NCI-H82 treated with DMSO at 0.1 percent for 48 hours (cell line): ENCODE results near the gene STK38.
A peak's percentile ranks its signal among the peaks of the same experiment; 100 is the strongest.
"Not testable (repeated sequence)": the region's sequence is repeated elsewhere in the genome, so short reads cannot be mapped to it uniquely, and the experiment has no call there.

ENCODE experiments used
- DNase-seq: peaks from one replicate; lab custom pipeline; 2025; ENCODE audit not compliant: unreplicated experiment; lab: John Stamatoyannopoulos, UW

Gene STK38

DNA sequence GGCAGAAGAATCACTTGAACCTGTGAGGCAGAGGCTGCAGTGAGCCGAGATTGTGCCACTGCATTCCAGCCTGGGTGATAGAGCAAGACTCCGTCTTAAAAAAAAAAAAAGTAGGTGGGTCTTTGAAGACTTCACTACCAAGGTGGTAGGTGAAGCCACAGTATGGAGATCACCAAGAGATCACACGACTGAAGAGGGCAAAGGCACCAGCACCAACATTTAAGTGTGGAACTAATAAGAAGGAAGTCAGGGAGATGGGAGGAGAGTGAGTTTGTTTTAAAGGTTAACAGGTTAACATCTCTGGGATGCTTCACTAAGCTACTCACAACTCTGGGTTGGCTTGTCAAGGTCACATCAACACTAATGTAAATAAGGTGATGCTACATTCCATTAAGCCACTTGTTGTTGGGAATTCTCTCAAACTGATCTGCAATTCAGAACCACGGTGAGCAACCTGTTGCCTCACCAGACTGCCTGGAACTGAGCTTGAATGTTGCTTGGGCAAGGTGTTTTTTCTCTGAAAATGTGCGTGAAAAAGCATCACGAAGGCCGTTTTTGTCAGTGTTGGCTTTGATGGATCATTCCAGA, 55.8 kb downstream of the STK38 start:
- DNase-seq: no peak

DNA sequence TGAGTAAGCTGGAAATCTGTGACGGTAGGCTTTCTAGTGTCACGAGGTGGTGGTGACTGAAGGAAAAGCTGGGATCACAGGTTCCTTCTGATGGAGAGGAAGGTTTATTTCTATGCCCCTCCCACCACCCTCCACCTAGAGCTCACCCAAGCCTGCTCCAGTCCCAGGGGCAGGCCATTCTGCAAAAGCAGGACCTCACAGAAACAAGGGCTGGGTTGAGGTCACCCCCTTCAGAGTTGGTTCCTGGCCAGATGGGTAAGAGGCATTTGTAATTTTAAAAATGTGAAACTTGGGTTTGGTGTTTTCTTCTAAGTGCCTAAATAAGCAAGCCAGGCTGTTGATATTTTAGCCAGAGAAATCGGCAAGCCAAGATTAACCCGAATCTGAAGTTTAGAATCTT, 57.9 kb downstream of the STK38 start:
- DNase-seq: no peak

DNA sequence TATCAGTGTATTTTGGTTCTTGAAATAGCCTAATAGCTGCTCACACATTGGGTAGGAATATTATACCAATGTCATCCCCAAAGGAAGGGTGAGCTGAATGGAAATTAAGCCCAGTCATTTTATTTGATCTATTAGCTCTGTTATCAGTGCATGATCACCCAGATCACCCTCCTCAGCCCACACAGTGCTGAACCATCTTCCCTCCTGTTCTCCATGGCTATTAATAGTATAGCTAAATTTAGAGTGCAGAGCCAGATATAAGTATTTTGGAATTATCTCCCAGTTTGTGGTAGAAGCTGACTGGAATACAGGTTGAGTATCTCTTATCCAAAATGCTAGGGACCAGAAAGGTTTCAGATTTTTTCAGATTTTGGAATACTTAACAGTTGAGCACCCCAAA, 59.1 kb downstream of the STK38 start:
- no peak for DNase-seq

DNA sequence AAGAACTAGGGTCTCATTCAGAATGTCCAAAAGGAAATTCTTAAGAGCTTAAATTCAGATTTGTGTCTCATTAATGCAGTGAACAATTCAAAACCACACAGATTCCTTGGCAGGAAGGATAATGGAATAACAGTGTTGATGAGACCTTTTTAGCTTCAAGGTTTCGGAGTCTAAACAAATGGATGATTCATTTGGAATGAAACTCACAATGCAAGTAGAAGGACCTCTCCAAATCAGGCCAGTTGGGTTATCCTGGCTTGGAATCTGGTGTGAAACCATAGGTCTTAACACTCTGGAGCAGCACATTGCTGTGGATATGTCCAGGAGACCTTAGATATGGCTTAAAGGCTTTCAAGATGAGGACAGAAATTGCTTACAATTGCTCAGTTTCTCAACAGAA, 59.6 kb downstream of the STK38 start:
- DNase-seq: no peak

DNA sequence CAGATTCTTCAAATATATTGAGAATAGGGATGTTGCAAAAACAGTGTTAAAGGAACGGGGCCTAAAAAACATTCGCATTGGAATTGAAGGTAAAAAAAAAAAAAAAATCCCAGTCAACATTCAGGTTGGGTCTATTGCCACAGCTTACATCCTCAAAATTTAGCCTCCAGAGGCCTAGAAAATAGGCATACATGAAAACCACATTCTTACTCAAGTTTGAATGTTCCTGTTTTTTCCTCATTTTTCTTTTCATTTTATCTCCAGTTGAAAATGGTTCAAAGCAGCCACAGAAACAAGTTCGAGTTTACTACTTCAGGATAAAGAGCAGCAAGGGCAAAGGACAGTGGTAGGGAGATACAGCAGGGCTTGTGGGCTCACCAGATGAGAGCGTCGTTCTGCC, 62.5 kb downstream of the STK38 start:
- DNase-seq: no peak

DNA sequence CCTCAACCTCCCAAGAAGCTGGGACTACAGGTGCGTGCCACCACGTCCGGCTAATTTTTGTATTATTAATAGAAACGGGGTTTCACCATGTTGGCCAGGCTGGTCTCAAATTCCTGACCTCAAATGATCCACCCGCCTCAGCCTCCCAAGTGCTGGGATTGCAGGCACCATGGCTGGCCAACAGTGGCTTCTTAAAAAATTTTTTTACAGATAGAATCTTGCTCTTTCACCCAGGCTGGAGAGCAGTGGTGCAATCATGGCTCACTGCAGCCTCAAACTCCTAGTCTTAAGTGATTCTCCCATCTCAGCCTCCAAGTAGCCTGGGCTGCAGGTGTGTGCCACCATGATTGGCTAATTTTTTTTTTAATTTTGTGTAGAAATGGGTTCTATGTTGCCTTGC, 64.0 kb downstream of the STK38 start:
- not testable (repeated sequence) for DNase-seq

DNA sequence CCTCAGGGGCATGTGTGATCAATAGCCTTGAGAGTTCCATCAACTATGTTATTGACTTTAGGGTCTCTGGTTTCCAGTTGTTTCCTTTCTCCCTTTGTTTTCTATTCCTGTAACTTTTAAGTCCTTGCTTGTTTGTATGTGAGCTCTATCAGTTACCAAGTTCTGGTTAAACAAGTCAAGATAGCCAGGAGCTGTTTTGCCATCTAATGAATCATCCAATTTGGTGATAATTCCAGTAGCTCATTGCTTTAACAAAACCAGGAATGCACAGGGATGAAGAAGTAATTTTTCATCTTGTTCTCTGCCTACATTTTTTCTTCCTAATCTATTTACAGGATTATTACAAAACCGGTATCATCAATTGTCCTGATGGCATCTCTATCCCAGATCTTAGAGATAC, 68.0 kb downstream of the STK38 start:
- DNase-seq: no peak

DNA sequence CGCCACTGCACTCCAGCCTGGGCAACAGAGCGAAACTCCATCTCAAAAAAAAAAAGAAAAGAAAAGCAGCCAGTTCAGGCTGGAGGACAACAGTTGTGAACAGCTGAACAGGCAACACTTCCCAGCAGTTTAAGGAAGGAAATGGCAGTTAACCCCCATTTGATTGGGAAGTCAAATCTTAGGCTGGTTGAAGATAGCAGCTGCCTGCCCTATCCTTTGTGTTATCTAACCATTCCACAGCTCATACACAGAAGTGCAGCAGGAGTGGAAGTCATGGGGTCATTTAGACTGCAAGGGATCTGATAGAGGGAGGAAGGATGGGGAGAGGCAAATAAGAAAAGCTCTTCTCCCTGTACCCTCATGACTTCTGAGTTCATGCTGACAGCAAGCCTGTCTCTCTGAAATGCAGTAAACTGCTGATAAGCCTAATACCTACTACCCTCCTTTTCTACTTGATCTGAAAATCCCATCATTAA, 69.2 kb downstream of the STK38 start:
- DNase-seq: no peak

DNA sequence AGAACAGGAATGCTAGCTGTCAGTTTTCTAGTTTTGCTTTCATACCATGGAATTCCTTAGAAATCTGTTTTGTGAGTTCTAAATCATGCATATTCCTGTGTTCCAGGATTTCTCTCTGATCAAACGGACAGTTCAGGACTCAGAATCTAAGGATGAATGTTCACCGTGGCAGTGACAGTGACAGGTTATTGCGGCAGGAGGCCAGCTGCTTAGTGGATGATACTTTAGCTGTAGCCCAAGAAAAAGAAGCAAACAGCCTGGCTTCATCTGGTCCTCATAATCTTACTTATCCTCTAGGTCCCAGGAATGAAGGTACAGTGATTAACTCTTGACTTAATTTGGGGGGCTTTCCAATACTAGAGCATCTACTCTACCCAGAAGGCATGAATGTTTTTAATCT, 77.3 kb downstream of the STK38 start:
- DNase-seq: peak; percentile 56

DNA sequence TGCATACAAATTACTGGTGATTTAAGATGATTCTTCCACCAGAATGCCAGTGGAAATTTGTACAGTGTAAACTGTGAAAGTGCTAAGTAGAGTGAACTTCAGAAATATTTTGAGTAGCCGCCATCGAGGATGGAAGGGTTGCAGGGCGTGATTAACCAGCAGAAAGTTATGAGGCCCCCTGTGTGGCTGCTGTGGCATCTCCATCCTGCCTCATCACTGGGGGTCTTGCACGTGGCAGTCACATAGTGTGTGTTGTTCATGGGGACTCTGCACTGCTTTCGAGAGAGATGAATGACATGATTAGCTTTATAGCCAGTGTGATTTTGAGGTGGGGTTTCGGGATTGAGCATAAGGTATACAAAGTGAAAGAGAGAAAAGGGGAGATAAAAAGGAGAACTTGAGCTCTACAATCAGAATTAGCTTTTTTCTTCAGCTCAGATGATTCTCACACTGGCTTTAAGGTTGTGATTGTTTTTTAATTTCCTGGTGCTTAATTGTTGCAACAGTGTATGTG, 78.1 kb downstream of the STK38 start:
- DNase-seq: no peak

DNA sequence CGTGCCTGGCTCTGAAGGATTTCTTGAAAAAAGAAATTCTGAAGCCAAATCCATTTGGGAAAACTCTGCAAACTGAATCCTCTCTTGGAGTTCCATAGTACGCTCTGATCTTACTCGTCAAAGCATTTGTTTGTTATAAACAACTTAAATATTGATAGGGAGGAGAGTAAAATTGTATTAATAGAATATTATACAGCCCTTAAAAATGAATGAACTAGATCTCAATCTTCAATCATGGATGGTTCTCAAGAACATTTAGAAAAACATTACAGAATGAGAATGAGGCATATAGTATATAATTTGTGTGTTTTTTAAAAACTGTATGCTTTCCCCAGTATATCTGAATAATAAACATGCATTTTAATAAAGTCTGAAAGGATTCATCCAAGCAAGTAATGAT, 79.7 kb downstream of the STK38 start:
- no peak for DNase-seq

DNA sequence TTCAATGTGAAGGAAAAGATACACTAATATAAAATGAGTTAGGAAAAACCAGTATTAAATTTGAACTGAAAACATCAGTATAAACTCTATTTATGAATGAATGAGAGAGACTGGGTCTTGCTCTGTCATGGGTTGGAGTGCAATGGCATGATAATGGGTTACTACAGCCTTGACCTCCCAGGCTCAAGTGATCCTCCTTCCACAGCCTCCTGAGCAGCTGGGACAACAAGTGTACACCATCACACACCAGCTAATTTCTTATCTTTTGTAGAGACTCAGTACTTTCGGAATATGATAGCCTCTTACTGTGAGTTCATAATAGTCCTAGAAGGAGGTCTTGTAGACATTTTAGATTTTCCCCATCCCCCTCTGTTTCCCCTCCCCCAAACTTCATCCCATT, 83.0 kb downstream of the STK38 start:
- no peak for DNase-seq

DNA sequence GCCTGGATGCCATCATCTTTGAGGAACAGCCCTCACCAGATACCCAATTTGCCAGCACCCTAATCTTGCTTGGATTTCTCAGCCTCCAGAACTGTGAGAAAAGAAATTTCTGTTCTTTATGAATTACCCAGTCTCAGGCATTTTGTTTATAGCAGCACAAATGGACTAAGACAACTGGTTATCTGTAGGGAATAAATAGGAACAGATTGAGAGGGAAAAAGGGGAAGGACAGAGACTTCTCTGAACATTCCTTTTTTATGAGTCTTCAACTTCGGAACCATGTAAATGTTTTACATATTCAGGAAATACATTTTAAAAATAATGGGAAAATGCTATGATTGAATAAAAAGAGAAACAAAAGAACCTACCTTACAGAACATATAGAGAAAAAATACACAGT, 83.6 kb downstream of the STK38 start:
- DNase-seq: no peak

DNA sequence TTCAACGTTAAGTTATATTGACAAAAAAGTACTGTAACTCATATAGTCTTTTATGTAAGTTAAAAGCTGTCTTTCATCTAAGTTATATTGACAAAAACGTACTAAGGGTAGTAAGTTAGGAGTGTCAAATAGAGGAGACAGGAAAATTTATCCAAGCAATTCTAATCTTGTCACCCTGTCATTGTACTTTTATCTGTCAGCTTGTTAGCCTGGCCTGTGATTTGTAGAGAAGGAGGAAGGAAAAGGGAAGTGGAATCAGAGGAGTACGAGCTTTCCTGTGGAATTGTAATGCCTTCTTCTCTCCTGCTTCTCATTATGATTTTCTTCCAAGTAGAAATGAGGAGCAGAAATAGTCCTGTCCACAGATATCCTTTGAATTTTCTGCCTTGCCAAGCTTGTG, 85.6 kb downstream of the STK38 start:
- no peak for DNase-seq

DNA sequence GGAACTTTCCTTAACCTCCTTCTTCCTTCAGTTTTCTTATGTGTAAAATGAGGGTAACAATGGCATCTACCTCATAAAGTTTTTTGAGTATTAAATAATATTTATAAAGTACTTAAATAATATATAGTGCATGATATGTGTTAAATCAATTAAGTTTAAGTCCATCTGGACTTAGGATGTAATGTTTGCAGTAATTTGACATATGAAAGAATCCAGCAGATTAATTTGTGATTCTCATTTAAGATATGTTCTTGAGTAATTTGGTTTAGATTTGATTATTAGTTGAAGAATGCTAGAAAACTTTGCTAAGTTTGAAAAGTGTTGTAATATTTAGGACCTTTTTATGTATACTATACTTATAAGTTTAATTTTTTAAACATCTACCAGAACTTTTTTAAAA, 86.4 kb downstream of the STK38 start:
- DNase-seq: no peak

DNA sequence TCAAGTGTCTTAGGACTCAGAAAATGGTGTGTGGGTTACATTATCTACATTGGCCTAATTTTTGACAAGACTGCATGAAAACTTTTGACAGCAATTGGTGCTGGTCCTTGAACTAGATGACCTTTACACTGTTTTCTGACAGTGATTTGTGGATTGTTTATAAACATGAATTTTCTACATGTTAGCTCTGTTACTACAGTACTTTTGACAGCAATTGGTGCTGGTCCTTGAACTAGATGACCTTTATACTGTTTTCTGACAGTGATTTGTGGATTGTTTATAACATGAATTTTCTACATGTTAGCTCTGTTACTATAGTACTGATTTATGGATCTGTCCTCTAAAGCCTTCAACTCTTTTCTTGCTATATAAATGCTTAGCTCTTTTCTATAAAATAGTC, 87.8 kb downstream of the STK38 start:
- no peak for DNase-seq

DNA sequence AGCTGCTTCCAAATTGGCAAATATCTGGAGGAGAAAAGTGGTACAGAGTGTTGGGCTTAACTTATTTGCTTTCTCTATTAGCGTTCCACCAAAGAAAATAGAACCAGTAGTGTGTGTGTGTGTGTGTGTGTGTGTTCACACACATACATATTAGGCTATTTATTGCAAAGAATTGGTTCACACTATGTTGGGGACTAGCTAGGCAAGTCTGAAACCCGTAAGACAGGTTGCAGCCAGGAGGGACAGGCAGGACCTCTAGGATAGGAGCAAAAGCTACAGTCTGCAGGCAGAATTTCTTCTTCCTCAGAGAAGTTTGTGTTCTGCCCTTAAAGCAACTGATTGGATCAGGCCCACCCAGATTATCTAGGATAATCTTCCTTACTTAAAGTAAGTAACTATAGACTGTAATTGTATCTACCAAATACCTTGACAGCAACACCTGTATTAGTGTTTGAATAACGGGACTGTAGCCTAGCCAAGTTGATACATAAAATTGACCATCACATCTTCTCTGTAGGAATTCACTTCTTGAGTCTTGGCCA, 91.7 kb downstream of the STK38 start:
- DNase-seq: no peak

DNA sequence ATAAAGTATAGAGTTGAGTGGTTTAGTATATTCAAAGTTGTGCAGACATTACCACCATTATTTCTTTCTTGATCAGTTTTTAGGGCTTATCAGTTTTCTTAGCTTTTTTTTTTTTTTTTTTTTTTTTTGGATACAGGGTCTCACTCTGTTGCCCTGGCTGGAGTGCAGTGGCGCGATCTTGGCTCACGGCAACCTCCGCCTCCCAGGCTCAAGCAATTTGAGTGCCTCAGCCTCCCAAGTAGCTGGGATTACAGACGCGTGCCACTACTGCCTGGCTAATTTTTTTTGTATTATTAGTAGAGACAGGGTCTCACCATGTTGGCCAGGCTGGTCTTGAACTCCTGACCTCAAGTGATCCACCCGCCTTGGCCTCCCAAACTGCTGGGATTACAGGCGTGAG, 94.4 kb downstream of the STK38 start:
- DNase-seq: not testable (repeated sequence)

DNA sequence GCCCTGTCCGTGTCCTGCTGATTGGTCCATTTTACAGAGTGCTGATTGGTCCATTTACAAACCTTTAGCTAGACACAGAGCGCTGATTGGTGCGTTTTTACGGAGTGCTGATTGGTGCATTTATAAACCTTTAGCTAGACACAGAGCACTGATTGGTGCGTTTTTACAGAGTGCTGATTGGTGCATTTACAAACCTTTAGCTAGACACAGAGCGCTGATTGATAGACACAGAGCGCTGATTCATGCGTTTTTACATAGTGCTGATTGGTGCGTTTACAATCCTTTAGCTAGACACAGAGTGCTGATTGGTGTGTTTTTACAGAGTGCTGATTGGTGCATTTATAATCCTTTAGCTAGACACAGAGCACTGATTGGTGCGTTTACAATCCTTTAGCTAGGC, 98.1 kb downstream of the STK38 start:
- DNase-seq: not testable (repeated sequence)

DNA sequence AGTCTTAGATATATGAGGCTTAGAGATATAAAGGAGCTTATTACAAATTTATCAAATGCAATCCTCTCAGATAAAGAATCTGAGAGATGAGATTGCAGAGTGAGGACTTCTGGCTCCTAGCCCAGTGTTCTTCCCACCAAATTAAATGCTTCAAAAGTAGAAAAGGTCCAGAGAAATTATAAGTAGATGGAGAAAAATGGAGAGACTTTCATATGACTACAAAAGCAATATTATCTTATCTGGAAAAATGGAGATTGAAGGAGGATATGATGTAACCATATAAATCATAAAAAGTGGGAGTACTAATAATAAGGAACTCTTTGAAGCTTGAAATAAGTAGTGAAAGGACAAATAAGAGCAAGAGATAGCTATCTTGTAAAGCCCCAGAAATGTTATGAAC, 101.7 kb downstream of the STK38 start:
- DNase-seq: no peak

DNA sequence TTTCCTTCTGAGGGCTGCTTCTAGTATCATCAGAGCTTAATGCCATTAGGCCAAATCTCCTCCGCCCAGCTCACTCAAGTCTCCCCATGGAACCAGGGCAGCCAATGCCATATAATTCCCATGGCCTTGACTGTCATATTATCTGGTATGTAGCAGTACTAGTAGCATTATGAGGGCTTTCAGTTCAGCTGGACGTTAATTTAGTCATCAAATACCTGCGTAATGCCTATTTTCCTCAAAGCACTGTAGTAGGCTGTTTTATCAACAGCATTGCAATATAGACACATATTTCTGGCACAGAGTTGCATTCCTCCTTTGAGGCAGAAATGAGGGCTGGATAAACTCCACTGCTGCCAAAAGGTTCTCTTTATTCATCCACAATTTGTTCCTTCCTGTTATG, 102.8 kb downstream of the STK38 start:
- DNase-seq: peak; percentile 74
